ENCODE data around the gene LTO1.

The LTO1 gene

DNA sequence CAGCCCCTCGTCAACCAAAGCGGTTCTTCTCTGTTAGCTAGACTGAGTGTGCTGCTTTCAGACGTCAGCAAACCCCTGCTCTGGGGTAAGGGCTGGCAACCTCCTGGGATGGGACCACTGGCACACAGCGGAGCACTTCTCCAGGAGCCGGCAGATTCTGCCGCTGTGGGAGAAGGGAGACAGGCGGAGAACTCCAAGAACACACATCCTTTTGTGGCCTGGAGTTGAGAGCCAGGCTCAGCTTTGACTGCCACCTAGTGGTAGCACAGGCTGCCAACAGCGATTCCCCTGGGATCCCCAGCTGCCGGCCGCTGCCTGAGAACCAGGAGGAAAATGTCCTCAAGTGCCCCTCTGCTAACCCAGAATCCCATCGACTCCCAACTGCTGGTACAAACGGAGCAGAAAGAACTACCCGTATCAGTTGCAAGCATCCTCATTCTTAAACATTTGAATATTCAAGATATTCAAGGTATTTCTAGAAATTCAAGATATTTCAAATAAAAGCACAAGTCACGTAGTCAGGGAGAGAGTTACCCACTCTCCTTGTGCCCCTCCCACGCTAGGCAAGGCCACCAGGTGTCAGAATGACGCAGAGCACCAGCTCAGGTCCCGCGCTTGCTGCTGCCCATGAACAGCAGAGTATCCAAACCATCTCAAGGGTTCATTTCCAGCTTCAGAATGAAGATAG lies 4.9 kb downstream of the LTO1 start:
- H3K27ac ChIP-seq (replicated peaks; ENCODE audit: low read length) = no peak overlapping the region
- H3K79me1 ChIP-seq (ENCODE audit: low read depth, low read length) = peaks cover 5% of the 10 kb centered on the region
- H2BK12ac ChIP-seq (ENCODE audit: low read length) = no peak overlapping the region
- H4K91ac ChIP-seq (ENCODE audit: low read depth, low read length, poor library complexity) = no peak overlapping the region
- peak overlapping the region; percentile 30 for H3K9ac ChIP-seq (ENCODE audit: low read depth, low read length, poor library complexity)
- H4K8ac ChIP-seq (ENCODE audit: low read depth, low read length) = no peak overlapping the region
- peak overlapping the region; percentile 89 for H3K18ac ChIP-seq (ENCODE audit: low read length)
- H3K4me1 ChIP-seq (ENCODE audit: control insufficient read depth in 2 of 2, insufficient read depth in 1 of 2, low read depth in 1 of 2, low read length in 2 of 2) = peaks cover 5 to 8% of the 10 kb centered on the region in 2 donors
- H3K4me2 ChIP-seq (ENCODE audit: insufficient read depth, low read length, poor library complexity, severe bottlenecking) = no peak overlapping the region
- H2BK120ac ChIP-seq (ENCODE audit: low read depth, low read length) = no peak overlapping the region
- peak overlapping the region; percentile 49 for H2AFZ ChIP-seq (ENCODE audit: low read length)
- no peaks in the 10 kb centered on the region for H3K27me3 ChIP-seq (ENCODE audit: control insufficient read depth in 3 of 3, insufficient read depth in 3 of 3, low read depth in 1 of 3, low read length in 3 of 3)
- no peak overlapping the region for H3K4me3 ChIP-seq (ENCODE audit: low read length in 2 of 2)
- peak; percentile 72 for DNase-seq (ENCODE audit: low spot score)
- no peak overlapping the region for H3K4ac ChIP-seq (ENCODE audit: low read length)
- no CpG with 5 or more reads among the region's 18 CpGs for WGBS, 2 donors (ENCODE audit: extremely low coverage in 2 of 2, insufficient read length in 2 of 2, insufficient replicate concordance in 1 of 2)
- peaks cover 11 to 71% of the 10 kb centered on the region in 2 donors for H3K36me3 ChIP-seq (replicated peaks in 1 of 2; ENCODE audit: control insufficient read depth in 2 of 2, insufficient read depth in 2 of 2, low read length in 2 of 2)
- H3K23ac ChIP-seq (ENCODE audit: low read depth, low read length, poor library complexity) = no peak overlapping the region
- no peaks in the 10 kb centered on the region for H3K9me3 ChIP-seq (replicated peaks in 1 of 2; ENCODE audit: control insufficient read depth in 2 of 2, insufficient read depth in 1 of 2, low read depth in 1 of 2, low read length in 2 of 2)
- no peak overlapping the region for H3K14ac ChIP-seq (ENCODE audit: low read length)
- no peak overlapping the region for H2BK5ac ChIP-seq (ENCODE audit: low read length)
- H2AK5ac ChIP-seq (ENCODE audit: low read depth, low read length) = no peak overlapping the region
- peak overlapping the region; percentile 38 for H2BK15ac ChIP-seq (ENCODE audit: low read length)

DNA sequence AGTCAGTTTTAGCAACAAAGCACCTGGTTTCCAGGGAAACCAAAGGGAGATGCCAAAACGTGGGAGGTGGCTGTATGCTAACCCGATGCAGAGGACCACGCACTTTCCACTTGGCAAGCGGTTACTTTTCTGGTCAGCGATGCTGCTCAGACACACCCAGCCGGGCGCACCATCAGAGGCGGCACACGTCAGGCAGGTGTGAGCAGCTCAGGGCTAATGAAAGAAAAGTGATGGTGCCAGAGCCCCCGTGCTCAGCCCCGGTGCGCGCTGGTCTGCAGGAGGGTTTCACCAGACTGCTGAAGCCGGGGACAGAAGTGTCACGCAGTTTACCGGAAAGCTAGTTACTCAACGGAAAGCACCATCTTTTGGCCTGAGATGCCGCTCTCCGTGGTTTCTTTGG lies 5.7 kb downstream of the LTO1 start:
- H3K79me1 ChIP-seq (ENCODE audit: low read depth, low read length) = no peaks in the 10 kb centered on the region
- no peak overlapping the region for H4K8ac ChIP-seq (ENCODE audit: low read depth, low read length)
- H4K91ac ChIP-seq (ENCODE audit: low read depth, low read length, poor library complexity) = no peak overlapping the region
- no peak overlapping the region for H3K27ac ChIP-seq (replicated peaks; ENCODE audit: low read length)
- H3K4ac ChIP-seq (ENCODE audit: low read length) = no peak overlapping the region
- no peak overlapping the region for H3K4me3 ChIP-seq (ENCODE audit: low read length in 2 of 2)
- no peak overlapping the region for H2BK15ac ChIP-seq (ENCODE audit: low read length)
- H3K14ac ChIP-seq (ENCODE audit: low read length) = no peak overlapping the region
- H3K9me3 ChIP-seq (replicated peaks in 1 of 2; ENCODE audit: control insufficient read depth in 2 of 2, insufficient read depth in 1 of 2, low read depth in 1 of 2, low read length in 2 of 2) = no peaks in the 10 kb centered on the region
- no peak overlapping the region for H2BK5ac ChIP-seq (ENCODE audit: low read length)
- no peak overlapping the region for H3K9ac ChIP-seq (ENCODE audit: low read depth, low read length, poor library complexity)
- peaks cover 5 to 7% of the 10 kb centered on the region in 2 donors for H3K4me1 ChIP-seq (ENCODE audit: control insufficient read depth in 2 of 2, insufficient read depth in 1 of 2, low read depth in 1 of 2, low read length in 2 of 2)
- no peak overlapping the region for H2BK12ac ChIP-seq (ENCODE audit: low read length)
- H3K4me2 ChIP-seq (ENCODE audit: insufficient read depth, low read length, poor library complexity, severe bottlenecking) = no peak overlapping the region
- H3K27me3 ChIP-seq (ENCODE audit: control insufficient read depth in 3 of 3, insufficient read depth in 3 of 3, low read depth in 1 of 3, low read length in 3 of 3) = no peaks in the 10 kb centered on the region
- WGBS, 2 donors (ENCODE audit: extremely low coverage in 2 of 2, insufficient read length in 2 of 2, insufficient replicate concordance in 1 of 2) = no CpG with 5 or more reads among the region's 19 CpGs
- H3K36me3 ChIP-seq (replicated peaks in 1 of 2; ENCODE audit: control insufficient read depth in 2 of 2, insufficient read depth in 2 of 2, low read length in 2 of 2) = peaks cover 16 to 79% of the 10 kb centered on the region in 2 donors
- no peak overlapping the region for H2AFZ ChIP-seq (ENCODE audit: low read length)
- no peak overlapping the region for H2AK5ac ChIP-seq (ENCODE audit: low read depth, low read length)
- H3K23ac ChIP-seq (ENCODE audit: low read depth, low read length, poor library complexity) = no peak overlapping the region
- H3K18ac ChIP-seq (ENCODE audit: low read length) = no peak overlapping the region
- no peak overlapping the region for H2BK120ac ChIP-seq (ENCODE audit: low read depth, low read length)
- no peak for DNase-seq (ENCODE audit: low spot score)

DNA sequence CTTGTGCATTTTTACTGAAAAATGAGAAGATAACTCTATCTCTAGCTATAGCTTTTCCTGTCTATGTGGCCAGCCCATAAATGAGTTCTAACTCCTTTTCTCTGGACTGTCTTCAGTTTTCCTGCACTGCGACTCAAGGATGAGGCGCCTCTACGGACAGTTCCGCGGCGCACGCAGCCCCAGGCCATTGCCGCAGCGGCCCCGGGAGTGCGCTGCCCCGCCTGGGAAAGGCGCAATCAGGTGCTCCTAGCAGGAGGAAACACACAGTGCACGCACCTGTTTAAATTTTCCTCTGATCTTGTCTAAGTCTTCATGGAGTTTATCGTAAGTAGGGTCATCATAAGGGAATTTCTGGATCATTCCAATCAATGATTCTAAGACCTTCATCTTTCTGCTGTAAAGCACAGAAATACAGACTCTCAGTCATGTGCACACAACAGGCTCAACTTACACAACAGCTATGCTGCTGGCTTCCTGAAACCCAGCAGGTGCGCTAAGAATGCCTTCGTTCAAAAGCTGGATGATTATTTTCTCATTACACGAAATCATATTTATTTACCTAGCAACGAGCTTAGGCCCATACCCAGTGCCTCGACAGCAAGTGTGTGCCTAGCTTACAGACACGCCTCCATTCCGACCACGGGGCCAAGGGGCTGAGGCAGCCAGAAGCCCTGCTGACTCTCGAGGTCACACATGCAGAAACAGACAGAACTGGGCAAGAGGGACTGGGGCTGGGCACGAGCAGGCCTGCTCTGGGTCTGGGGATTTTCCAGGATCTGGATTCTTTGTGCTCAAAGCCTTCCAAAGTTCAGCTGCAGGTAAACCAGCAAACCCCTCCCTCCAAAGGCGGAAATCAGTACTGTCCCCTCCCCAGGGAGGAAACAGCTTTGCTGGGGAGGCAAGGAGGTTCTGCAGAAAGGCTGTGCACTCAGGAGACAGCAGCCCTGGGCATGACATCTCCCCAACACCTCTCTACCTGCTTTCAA lies 7.2 kb downstream of the LTO1 start:
- no CpG with 5 or more reads among the region's 26 CpGs for WGBS, 2 donors (ENCODE audit: extremely low coverage in 2 of 2, insufficient read length in 2 of 2, insufficient replicate concordance in 1 of 2)

More for the DNA sequence above, 7.2 kb downstream of the LTO1 start:
- peaks cover 0 to 2% of the 10 kb centered on the region in 2 donors for H3K4me1 ChIP-seq (ENCODE audit: control insufficient read depth in 2 of 2, insufficient read depth in 1 of 2, low read depth in 1 of 2, low read length in 2 of 2)
- H3K14ac ChIP-seq (ENCODE audit: low read length) = no peak overlapping the region
- H2BK5ac ChIP-seq (ENCODE audit: low read length) = no peak overlapping the region
- no peak overlapping the region for H3K9ac ChIP-seq (ENCODE audit: low read depth, low read length, poor library complexity)
- no peaks in the 10 kb centered on the region for H3K79me1 ChIP-seq (ENCODE audit: low read depth, low read length)
- H4K8ac ChIP-seq (ENCODE audit: low read depth, low read length) = no peak overlapping the region
- H3K27me3 ChIP-seq (ENCODE audit: control insufficient read depth in 3 of 3, insufficient read depth in 3 of 3, low read depth in 1 of 3, low read length in 3 of 3) = no peaks in the 10 kb centered on the region
- no peak overlapping the region for H4K91ac ChIP-seq (ENCODE audit: low read depth, low read length, poor library complexity)
- DNase-seq (ENCODE audit: low spot score) = no peak
- H3K4me2 ChIP-seq (ENCODE audit: insufficient read depth, low read length, poor library complexity, severe bottlenecking) = no peak overlapping the region
- H3K23ac ChIP-seq (ENCODE audit: low read depth, low read length, poor library complexity) = no peak overlapping the region
- no peak overlapping the region for H3K4me3 ChIP-seq (ENCODE audit: low read length in 2 of 2)
- no peak overlapping the region for H2AFZ ChIP-seq (ENCODE audit: low read length)
- no peak overlapping the region for H3K27ac ChIP-seq (replicated peaks; ENCODE audit: low read length)
- no peak overlapping the region for H2AK5ac ChIP-seq (ENCODE audit: low read depth, low read length)
- no peak overlapping the region for H2BK120ac ChIP-seq (ENCODE audit: low read depth, low read length)
- no peak overlapping the region for H3K18ac ChIP-seq (ENCODE audit: low read length)
- no peak overlapping the region for H2BK12ac ChIP-seq (ENCODE audit: low read length)
- H3K36me3 ChIP-seq (replicated peaks in 1 of 2; ENCODE audit: control insufficient read depth in 2 of 2, insufficient read depth in 2 of 2, low read length in 2 of 2) = peaks cover 19 to 85% of the 10 kb centered on the region in 2 donors
- H2BK15ac ChIP-seq (ENCODE audit: low read length) = no peak overlapping the region
- no peaks in the 10 kb centered on the region for H3K9me3 ChIP-seq (replicated peaks in 1 of 2; ENCODE audit: control insufficient read depth in 2 of 2, insufficient read depth in 1 of 2, low read depth in 1 of 2, low read length in 2 of 2)
- H3K4ac ChIP-seq (ENCODE audit: low read length) = no peak overlapping the region

Data from neuronal stem cell (in vitro differentiated cells).